Raji (cell line): ENCODE measurements around the gene AFF1.

Experiments
- POLR2A ChIP-seq: IDR thresholded peaks from 2 replicates; pipeline ENCODE4 v1.6.1; 2011; ENCODE audit warnings: low read depth, low read length, control low read depth; ENCODE audit not compliant: insufficient read depth

The AFF1 gene

GRCh38 chr4:87058356-87059073 is 123.7 kb downstream of the AFF1 start:
- TF ChIP-seq POLR2A = no peak

- no peak for TF ChIP-seq POLR2A
These were observed 126.1 kb downstream of the AFF1 start for GRCh38 chr4:87060957-87061356.

GRCh38 chr4:87065021-87065420 is 130.2 kb downstream of the AFF1 start:
- TF ChIP-seq POLR2A = no peak

- TF ChIP-seq POLR2A = no peak
These were observed 131.8 kb downstream of the AFF1 start for GRCh38 chr4:87066403-87067123.

- TF ChIP-seq POLR2A = no peak
These were observed 132.5 kb downstream of the AFF1 start for GRCh38 chr4:87067124-87067885.

- no peak for TF ChIP-seq POLR2A
These were observed 133.8 kb downstream of the AFF1 start for GRCh38 chr4:87068583-87069021.

GRCh38 chr4:87069037-87069742 is 134.4 kb downstream of the AFF1 start:
- TF ChIP-seq POLR2A = no peak

GRCh38 chr4:87071401-87071800 is 136.6 kb downstream of the AFF1 start:
- TF ChIP-seq POLR2A = no peak

- peak; percentile 61; the same call in 1 of the 2 replicates for TF ChIP-seq POLR2A
These were observed 138.6 kb downstream of the AFF1 start for GRCh38 chr4:87073199-87074120.

- TF ChIP-seq POLR2A = no peak
These were observed 139.3 kb downstream of the AFF1 start for GRCh38 chr4:87074121-87074488.

GRCh38 chr4:87075876-87076275 is 141.1 kb downstream of the AFF1 start:
- TF ChIP-seq POLR2A = no peak

GRCh38 chr4:87076690-87077358 is 142.0 kb downstream of the AFF1 start:
- no peak for TF ChIP-seq POLR2A

- TF ChIP-seq POLR2A = no peak
These were observed 143.2 kb downstream of the AFF1 start for GRCh38 chr4:87077914-87078585.

- TF ChIP-seq POLR2A = no peak
These were observed 144.2 kb downstream of the AFF1 start for GRCh38 chr4:87078987-87079486.
